GM06990 (cell line): ENCODE results near the gene SORL1.
"Not testable (repeated sequence)": the region's sequence is repeated elsewhere in the genome, so short reads cannot be mapped to it uniquely, and the experiment has no call there.

Source experiments
- DNase-seq: peaks from one replicate; pipeline ENCODE4 v3.0.0-alpha.2; 2011; ENCODE audit not compliant: insufficient read length; ENCODE audit errors: extremely low read depth
- H3K27me3 ChIP-seq: replicated peaks from 2 replicates; pipeline ENCODE4 v1.6.0; 2011; ENCODE audit warnings: low read length; ENCODE audit not compliant: control insufficient read depth, insufficient read depth
- H3K36me3 ChIP-seq: 2 replicates; pipeline ENCODE4 v1.5.1; 2011; ENCODE audit warnings: low read length; ENCODE audit not compliant: control insufficient read depth, insufficient read depth
- H3K4me3 ChIP-seq: replicated peaks from 2 replicates; pipeline ENCODE4 v1.5.1; 2011; ENCODE audit warnings: low read depth, mild to moderate bottlenecking, control low read depth, low read length
- TF ChIP-seq, protein P1 (sequence below): IDR thresholded peaks from 2 replicates; pipeline ENCODE4 v1.5.1; 2011; ENCODE audit warnings: low read length, control low read depth, mild to moderate bottlenecking, inconsistent platforms; ENCODE audit not compliant: insufficient read depth, poor library complexity, severe bottlenecking

SORL1 gene

DNA sequence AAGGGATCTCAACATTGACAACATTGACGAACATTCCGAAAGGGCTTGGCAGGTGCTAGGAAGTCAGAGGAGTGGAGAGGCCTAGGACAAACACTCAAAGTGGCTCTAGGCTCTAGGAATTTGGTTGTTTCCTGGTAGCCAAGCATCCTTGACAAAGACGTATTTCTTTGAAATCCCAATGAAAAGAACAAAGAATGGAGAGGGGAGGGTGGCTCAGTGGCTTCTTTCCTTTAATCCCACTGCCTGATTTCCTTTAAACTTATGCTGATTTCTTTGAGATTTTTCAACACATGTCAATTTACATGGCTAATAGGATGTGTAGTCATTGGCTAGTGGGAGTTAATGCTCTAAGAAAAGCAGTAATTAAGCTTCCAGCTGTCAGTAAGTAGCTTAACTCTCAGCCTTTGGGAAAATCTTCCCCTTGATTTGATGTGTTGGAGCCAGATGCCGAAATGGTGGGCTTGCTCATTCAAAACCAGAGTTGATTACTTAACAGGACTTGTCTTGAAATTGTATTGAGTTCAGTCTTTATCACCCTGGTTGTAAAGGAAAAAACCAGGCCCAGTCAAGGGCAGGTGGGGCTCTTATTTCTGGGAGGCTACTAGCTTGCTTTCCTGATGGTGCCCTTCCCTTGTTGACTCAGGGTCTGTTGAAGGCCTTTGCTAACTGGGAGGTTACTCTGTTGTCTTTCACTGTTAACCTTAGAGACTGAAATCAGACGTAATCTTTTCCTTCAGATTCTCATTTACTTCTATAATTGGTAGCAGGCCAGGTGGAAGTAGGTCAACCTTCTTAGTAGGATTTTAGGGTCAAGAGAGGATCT lies 45.3 kb downstream of the SORL1 start:
- Histone ChIP-seq H3K27me3 (no peaks in the 10 kb centered on the region), H3K36me3 (peaks cover 25% of the 10 kb centered on the region), H3K4me3 (no peak overlapping the region)
- TF ChIP-seq, protein P1, sequence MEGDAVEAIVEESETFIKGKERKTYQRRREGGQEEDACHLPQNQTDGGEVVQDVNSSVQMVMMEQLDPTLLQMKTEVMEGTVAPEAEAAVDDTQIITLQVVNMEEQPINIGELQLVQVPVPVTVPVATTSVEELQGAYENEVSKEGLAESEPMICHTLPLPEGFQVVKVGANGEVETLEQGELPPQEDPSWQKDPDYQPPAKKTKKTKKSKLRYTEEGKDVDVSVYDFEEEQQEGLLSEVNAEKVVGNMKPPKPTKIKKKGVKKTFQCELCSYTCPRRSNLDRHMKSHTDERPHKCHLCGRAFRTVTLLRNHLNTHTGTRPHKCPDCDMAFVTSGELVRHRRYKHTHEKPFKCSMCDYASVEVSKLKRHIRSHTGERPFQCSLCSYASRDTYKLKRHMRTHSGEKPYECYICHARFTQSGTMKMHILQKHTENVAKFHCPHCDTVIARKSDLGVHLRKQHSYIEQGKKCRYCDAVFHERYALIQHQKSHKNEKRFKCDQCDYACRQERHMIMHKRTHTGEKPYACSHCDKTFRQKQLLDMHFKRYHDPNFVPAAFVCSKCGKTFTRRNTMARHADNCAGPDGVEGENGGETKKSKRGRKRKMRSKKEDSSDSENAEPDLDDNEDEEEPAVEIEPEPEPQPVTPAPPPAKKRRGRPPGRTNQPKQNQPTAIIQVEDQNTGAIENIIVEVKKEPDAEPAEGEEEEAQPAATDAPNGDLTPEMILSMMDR: no peak
- DNase-seq: no peak

DNA sequence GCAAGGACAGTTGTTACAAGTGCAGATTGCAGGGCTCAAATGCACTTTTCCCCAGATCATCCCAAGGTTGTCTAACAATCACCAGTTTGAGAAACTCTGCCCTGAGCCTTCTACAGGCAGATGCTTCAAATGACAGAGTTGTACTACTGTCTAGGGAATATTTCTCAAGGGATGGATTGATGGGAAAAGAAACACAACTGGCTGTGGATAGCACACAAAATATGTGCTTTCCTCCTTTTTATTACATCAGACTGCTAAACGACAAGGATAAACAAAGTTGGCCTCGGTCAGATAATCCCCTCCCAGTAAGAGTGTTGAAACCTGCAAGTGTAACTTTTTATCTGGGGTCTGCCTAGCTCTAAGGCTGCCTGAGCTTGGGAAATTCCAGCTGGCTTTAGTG lies 47.3 kb downstream of the SORL1 start:
- TF ChIP-seq, protein P1: no peak
- no peaks in the 10 kb centered on the region for H3K27me3 ChIP-seq
- peaks cover 27% of the 10 kb centered on the region for H3K36me3 ChIP-seq
- DNase-seq: no peak
- H3K4me3 ChIP-seq: no peak overlapping the region

DNA sequence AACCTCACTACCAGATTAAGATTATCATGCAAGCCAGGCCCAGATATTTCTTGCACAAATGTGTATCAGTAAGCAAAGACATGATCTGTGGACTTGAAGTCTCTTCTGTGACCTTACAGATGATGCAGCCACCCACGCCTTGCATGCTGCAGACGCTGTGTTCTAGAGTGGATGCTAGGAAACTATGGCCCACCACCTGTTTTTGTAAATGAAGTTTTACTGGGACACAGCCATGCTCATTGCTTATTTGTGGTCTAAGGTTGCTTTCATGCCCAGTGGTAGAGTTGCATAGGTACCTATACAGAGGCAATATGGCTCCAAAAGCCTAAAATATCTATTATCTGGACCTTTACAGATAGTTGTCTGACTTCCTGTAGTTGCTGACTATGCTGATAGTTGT lies 48.2 kb downstream of the SORL1 start:
- Histone ChIP-seq H3K4me3 (no peak overlapping the region), H3K36me3 (peaks cover 27% of the 10 kb centered on the region), H3K27me3 (no peaks in the 10 kb centered on the region)
- TF ChIP-seq, protein P1: no peak
- DNase-seq: no peak

DNA sequence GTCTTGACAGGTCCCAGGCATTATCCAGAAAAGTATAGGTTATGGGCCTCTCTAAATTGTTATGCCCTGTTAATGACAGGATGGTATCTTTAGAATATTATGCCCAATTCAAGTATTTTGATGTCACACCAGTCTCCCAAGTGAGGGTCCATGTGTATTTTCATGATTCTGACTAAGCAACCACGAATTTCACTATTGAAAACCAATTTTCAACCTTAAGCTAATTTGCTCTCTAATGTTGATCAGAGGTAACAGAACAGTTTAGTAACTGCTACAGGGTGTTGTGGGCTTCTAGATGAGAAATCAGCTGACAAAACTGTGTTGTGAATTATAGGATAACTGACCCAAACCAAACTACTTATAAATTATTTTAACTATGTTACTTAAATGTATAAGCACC lies 48.6 kb downstream of the SORL1 start:
- DNase-seq: no peak
- TF ChIP-seq, protein P1: no peak
- Histone ChIP-seq H3K4me3 (no peak overlapping the region), H3K36me3 (peaks cover 27% of the 10 kb centered on the region), H3K27me3 (no peaks in the 10 kb centered on the region)

DNA sequence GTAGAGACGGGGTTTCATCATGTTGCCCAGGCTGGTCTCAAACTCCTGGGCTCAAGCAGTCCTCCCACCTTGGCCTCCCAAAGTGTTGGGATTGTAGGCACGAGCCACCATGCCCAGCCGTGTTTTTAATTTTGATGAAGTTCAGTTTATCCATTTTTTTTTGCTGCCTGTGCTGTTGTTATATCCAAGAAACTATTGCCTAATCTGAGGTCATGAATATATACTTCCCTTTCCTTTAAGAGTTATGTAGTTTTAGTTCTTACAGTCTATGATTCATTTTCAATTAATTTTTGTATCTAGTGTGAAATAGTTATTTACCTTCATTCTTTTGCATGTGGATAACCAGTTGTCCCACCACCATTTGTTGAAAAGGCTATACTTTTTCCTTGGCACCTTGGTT lies 50.9 kb downstream of the SORL1 start:
- peaks cover 9% of the 10 kb centered on the region for H3K36me3 ChIP-seq
- no peak for DNase-seq
- H3K4me3 ChIP-seq: no peak overlapping the region
- TF ChIP-seq, protein P1: no peak
- no peaks in the 10 kb centered on the region for H3K27me3 ChIP-seq

DNA sequence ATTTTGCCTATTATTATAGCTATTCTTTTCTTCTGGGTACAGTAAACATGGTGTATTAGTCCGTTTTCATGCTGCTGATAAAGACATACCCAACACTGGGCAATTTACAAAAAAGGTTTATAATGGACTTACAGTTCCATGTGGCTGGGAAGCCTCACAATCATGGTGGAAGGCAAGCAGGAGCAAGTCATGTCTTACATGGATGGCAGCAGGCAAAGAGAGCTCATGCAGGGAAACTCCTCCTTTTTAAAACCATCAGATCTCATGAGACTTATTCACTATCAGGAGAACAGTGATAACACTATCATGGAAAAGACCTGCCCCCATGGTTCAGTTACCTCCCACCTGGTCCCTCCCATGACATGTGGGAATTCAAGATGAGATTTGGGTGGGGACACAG lies 54.1 kb downstream of the SORL1 start:
- H3K36me3 ChIP-seq, H3K27me3 ChIP-seq: not testable (repeated sequence)

More for the DNA sequence above, 54.1 kb downstream of the SORL1 start:
- DNase-seq, H3K4me3 ChIP-seq: not testable (repeated sequence)
